HCT116 (cell line): ENCODE data around the gene FBXO34. TPM values are rescaled to one million over a fixed set of nuclear protein-coding genes. Genes with fewer than 3 reads are reported as not detected.

ENCODE experiments used
- ATAC-seq: fragments of 200-7000 bp; cut with Tn5 transposase; 2 replicates; pipeline ENCODE4 v1.9.1; 2020; ENCODE audit warnings: mild to moderate bottlenecking, moderate library complexity
- BruUV-seq: library from RNA; stranded (reverse); fragments of 400-500 nt; replicated peaks from 2 replicates; lab custom pipeline; 2021; lab: Mats Ljungman, UMichigan
- CTCF ChIA-PET: fragments of 300-600 bp; sonication (Branson Sonifier 250); formaldehyde crosslinking; loops from one replicate; lab custom pipeline; 2021; ENCODE audit warnings: antibody characterized with exemption; lab: Charles Lee
- POLR2A ChIA-PET: fragments of 300-600, 350-600 bp; sonication (Branson Sonifier 250); formaldehyde crosslinking; loops from one replicate; lab custom pipeline; 2021; ENCODE audit warnings: antibody characterized with exemption; lab: Charles Lee
- RAD21 ChIA-PET, 2 experiments: fragments of 300-600 bp; sonication (Branson Sonifier 250); formaldehyde crosslinking; loops; one replicate each; lab custom pipeline; 2023; ENCODE audit warnings: low total read pairs in 2 of 2; ENCODE audit not compliant: uncharacterized antibody in 2 of 2, unreplicated experiment in 2 of 2, low non-redundant PET in 1 of 2; lab: Charles Lee
- DNase-seq: peaks from one replicate; pipeline ENCODE4 v3.0.0-alpha.2; 2010; ENCODE audit warnings: low read depth, low spot score
- H2AFZ ChIP-seq: fragments of 200-600 bp; shearing (Covaris generic), sonication (generic); 2 replicates; pipeline ENCODE4 v1.6.1; 2017; ENCODE audit warnings: low read depth, mixed run types, mixed read lengths, antibody characterized with exemption, low read length; ENCODE audit not compliant: poor library complexity, severe bottlenecking
- H3K27ac ChIP-seq: 2 replicates; pipeline ENCODE4 v1.5.1; 2012; ENCODE audit warnings: low read depth, low read length
- H3K27me3 ChIP-seq: fragments of 200-600 bp; sonication (generic); 2 replicates; pipeline ENCODE4 v1.6.1; 2016; ENCODE audit warnings: mixed run types, low read length, mixed read lengths; ENCODE audit not compliant: insufficient read depth
- H3K36me3 ChIP-seq, 2 experiments: fragments of 200-500 bp in 1 of 2; fragments of 200-600 bp in 1 of 2; sonication (Bioruptor generic) in 1 of 2; sonication (generic) in 1 of 2; 2 replicates each; pipeline versions ENCODE4 v1.5.1 to v1.6.1; 2014 to 2016; ENCODE audit warnings: low read length in 2 of 2, inconsistent platforms in 1 of 2, mixed read lengths in 1 of 2, mixed run types in 1 of 2; ENCODE audit not compliant: insufficient read depth in 2 of 2, control insufficient read depth in 1 of 2
- H3K4me1 ChIP-seq, 2 experiments: fragments of 200-600 bp in 1 of 2; sonication (generic) in 1 of 2; 2 replicates each; pipeline versions ENCODE4 v1.5.1 to v1.6.1; 2012 to 2017; ENCODE audit warnings: low read length in 2 of 2, inconsistent platforms in 1 of 2, mild to moderate bottlenecking in 1 of 2, mixed read lengths in 1 of 2, mixed run types in 1 of 2, moderate library complexity in 1 of 2; ENCODE audit not compliant: insufficient read depth in 2 of 2, control insufficient read depth in 1 of 2
- H3K4me2 ChIP-seq: fragments of 200-600 bp; sonication (generic); 2 replicates; pipeline ENCODE4 v1.6.1; 2017; ENCODE audit warnings: mixed run types, low read length, mixed read lengths
- H3K4me3 ChIP-seq, 2 experiments: fragments of 200-600 bp in 1 of 2; sonication (generic) in 1 of 2; replicated peaks in 1 of 2; 2 replicates each; pipeline ENCODE4 v1.5.1; 2011 to 2016; ENCODE audit warnings: low read length in 2 of 2, control low read depth in 1 of 2, low read depth in 1 of 2, mild to moderate bottlenecking in 1 of 2, mixed read lengths in 1 of 2, mixed run types in 1 of 2
- H3K79me2 ChIP-seq: fragments of 200-600 bp; sonication (generic); 2 replicates; pipeline ENCODE4 v1.6.1; 2017; ENCODE audit warnings: mild to moderate bottlenecking, mixed run types, low read length, moderate library complexity, mixed read lengths; ENCODE audit not compliant: insufficient read depth
- H3K9ac ChIP-seq: fragments of 200-600 bp; sonication (generic); 2 replicates; pipeline ENCODE4 v1.6.1; 2016; ENCODE audit warnings: low read length, mixed read lengths
- H3K9me2 ChIP-seq: fragments of 200-600 bp; sonication (generic), shearing (Covaris generic); 2 replicates; pipeline ENCODE4 v1.6.1; 2017; ENCODE audit warnings: mixed run types, mild to moderate bottlenecking, moderate library complexity; ENCODE audit not compliant: insufficient read depth
- H3K9me3 ChIP-seq, 2 experiments: fragments of 200-500 bp in 1 of 2; fragments of 200-600 bp in 1 of 2; sonication (Bioruptor generic) in 1 of 2; sonication (generic) in 1 of 2; 2 replicates each; pipeline ENCODE4 v1.6.1; 2014 to 2017; ENCODE audit warnings: low read length in 2 of 2, mixed read lengths in 2 of 2, inconsistent platforms in 1 of 2, low read depth in 1 of 2, mild to moderate bottlenecking in 1 of 2, mixed run types in 1 of 2, moderate library complexity in 1 of 2; ENCODE audit not compliant: control insufficient read depth in 1 of 2, insufficient read depth in 1 of 2
- H4K20me1 ChIP-seq: fragments of 200-600 bp; sonication (generic), shearing (Covaris generic); 2 replicates; pipeline ENCODE4 v1.6.1; 2017; ENCODE audit warnings: mixed run types, mild to moderate bottlenecking, moderate library complexity; ENCODE audit not compliant: insufficient read depth
- CBX3 ChIP-seq: IDR thresholded peaks from 2 replicates; pipeline ENCODE4 v1.6.1; 2012; ENCODE audit warnings: low read depth
- CEBPB ChIP-seq: IDR thresholded peaks from 2 replicates; pipeline ENCODE4 v1.6.1; 2012; ENCODE audit warnings: low read depth
- EZH2 ChIP-seq: fragments of 200-600 bp; sonication (generic); IDR thresholded peaks from 2 replicates; pipeline ENCODE4 v1.6.1; 2017; ENCODE audit warnings: antibody characterized with exemption, mixed run types
- EZH2phosphoT487 ChIP-seq: fragments of 200-600 bp; IDR thresholded peaks from 2 replicates; pipeline ENCODE4 v1.6.1; 2018; ENCODE audit warnings: antibody characterized with exemption, borderline replicate concordance
- FOSL1 ChIP-seq: IDR thresholded peaks from 2 replicates; pipeline ENCODE4 v1.6.1; 2012; ENCODE audit warnings: low read depth
- JUND ChIP-seq: IDR thresholded peaks from 2 replicates; pipeline ENCODE4 v1.6.1; 2012
- POLR2A ChIP-seq: IDR thresholded peaks from 2 replicates; pipeline ENCODE4 v1.7.0; 2011; ENCODE audit warnings: borderline replicate concordance; ENCODE audit not compliant: insufficient read depth, insufficient read length; ENCODE audit errors: extremely low read depth
- RAD21 ChIP-seq: IDR thresholded peaks from 2 replicates; pipeline ENCODE4 v1.6.1; 2012; ENCODE audit warnings: low read depth, mild to moderate bottlenecking
- SIN3A ChIP-seq: IDR thresholded peaks from 2 replicates; pipeline ENCODE4 v1.6.1; 2012; ENCODE audit warnings: low read depth
- YY1 ChIP-seq: IDR thresholded peaks from 2 replicates; pipeline ENCODE4 v1.6.1; 2011; ENCODE audit warnings: low read length, low read depth, moderate library complexity, mild to moderate bottlenecking; ENCODE audit not compliant: insufficient replicate concordance; ENCODE audit errors: extremely low read depth
- ZBTB33 ChIP-seq: IDR thresholded peaks from 2 replicates; pipeline ENCODE4 v1.6.1; 2011; ENCODE audit warnings: mild to moderate bottlenecking, low read length, moderate library complexity; ENCODE audit not compliant: insufficient replicate concordance; ENCODE audit errors: extremely low read depth
- ZNF274 ChIP-seq: fragments of 200-500 bp; sonication (Bioruptor generic); IDR thresholded peaks from 2 replicates; pipeline ENCODE4 v1.6.1; 2014; ENCODE audit warnings: mild to moderate bottlenecking, low read depth, low read length, inconsistent platforms
- intact Hi-C: fragments of 100-400 bp; cut with micrococcal nuclease; formaldehyde crosslinking; loops from 2 replicates; pipeline ENCODE4 v1.10.0; 2022
- total RNA-seq: library from RNA; stranded (reverse); gene quantifications from one replicate; pipeline ENCODE4 v1.2.1, GENCODE V29; 2021; ENCODE audit not compliant: unreplicated experiment
- TF ChIP-seq, protein P1 (sequence below): IDR thresholded peaks from 2 replicates; pipeline ENCODE4 v1.6.1; 2012

FBXO34 gene
- total RNA-seq, 1 experiment from 2014 or later, result 26.9 TPM

DNA sequence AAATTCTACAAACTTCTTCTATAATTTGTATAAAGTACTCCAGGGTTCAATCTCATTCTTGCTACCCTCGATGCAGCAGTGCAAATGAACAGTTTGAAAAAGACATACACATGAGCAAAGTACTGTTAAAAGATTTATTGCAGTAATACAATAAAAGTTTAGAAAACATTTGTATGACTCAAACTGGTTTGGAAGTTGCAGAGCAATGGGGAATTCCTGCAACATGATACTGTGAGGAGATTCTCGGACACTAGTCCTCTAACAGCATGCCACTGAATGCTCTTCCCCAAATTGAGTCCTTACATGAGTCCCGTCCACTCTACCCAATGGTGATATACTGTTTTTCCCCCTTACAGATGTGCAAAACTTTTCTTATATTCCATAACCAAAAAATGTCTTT is 95.0 kb downstream of the FBXO34 start:
- ChIA-PET CTCF (no interaction called here), RAD21 (no interaction called here), POLR2A (no interaction called here)
- Histone ChIP-seq H3K4me3 (no peak overlapping the region), H4K20me1 (no peaks in the 10 kb centered on the region), H3K36me3 (peaks cover 5 to 7% of the 10 kb centered on the region in 2 experiments; a peak in 2 of 4 replicates), H3K27ac (no peak overlapping the region), H3K4me2 (no peak overlapping the region), H3K9ac (no peak overlapping the region), H3K9me2 (no peaks in the 10 kb centered on the region), H3K79me2 (no peaks in the 10 kb centered on the region), H3K27me3 (no peaks in the 10 kb centered on the region), H3K9me3 (no peaks in the 10 kb centered on the region), H2AFZ (no peak overlapping the region), H3K4me1 (no peaks in the 10 kb centered on the region)
- DNase-seq (no peak), ATAC-seq (no peak)
- no TSS peak for BruUV-seq
- no peak for TF ChIP-seq POLR2A
- no peak for TF ChIP-seq SIN3A
- no peak for TF ChIP-seq EZH2phosphoT487
- TF ChIP-seq FOSL1, result no peak
- no peak for TF ChIP-seq JUND
- no peak for TF ChIP-seq ZNF274
- TF ChIP-seq, protein P1, sequence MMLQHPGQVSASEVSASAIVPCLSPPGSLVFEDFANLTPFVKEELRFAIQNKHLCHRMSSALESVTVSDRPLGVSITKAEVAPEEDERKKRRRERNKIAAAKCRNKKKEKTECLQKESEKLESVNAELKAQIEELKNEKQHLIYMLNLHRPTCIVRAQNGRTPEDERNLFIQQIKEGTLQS, result no peak
- TF ChIP-seq EZH2, result no peak
- no peak for TF ChIP-seq CBX3
- intact Hi-C loops, result no loop called here

DNA sequence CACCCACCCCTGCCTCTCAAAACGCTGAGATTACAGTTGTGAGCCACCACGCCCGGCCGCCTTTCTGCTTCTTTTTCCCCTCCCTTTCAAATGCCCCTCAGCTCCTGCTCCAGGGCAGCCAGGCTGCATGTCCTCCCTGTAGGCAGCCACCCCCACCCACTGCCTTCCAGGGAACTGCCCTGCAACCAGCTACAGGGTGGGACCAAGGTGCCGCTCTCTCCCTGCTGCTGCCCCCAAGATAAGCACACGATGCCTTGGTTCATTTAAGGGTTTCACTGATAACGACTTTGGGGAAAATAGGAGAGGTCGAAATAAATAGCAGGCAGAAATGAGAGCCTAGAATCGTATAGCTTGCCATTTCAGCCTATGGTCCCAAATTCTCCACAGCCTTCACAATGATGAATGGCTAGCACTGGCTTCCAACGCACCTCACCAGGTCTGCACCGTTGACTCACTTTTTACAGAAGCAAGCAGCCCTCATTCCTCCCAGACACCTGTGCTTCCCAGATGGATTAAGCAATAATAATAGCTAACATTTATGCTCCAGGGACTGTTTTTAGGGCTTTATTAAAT is 99.7 kb downstream of the FBXO34 start:
- TF ChIP-seq RAD21, result no peak
- TF ChIP-seq YY1, result no peak
- no peak for TF ChIP-seq CBX3
- TF ChIP-seq CEBPB, result no peak
- TF ChIP-seq ZBTB33, result no peak
- no peak for TF ChIP-seq EZH2phosphoT487
- TF ChIP-seq ZNF274, result no peak
- no TSS peak for BruUV-seq
- intact Hi-C loops, result no loop called here
- CTCF ChIA-PET, result no interaction called here
- Histone ChIP-seq H4K20me1 (no peaks in the 10 kb centered on the region), H3K27me3 (no peaks in the 10 kb centered on the region), H3K4me2 (no peak overlapping the region), H3K9me2 (no peaks in the 10 kb centered on the region), H3K79me2 (no peaks in the 10 kb centered on the region), H3K9me3 (no peaks in the 10 kb centered on the region), H3K27ac (no peak overlapping the region), H3K36me3 (peaks cover 3 to 7% of the 10 kb centered on the region in 2 experiments; a peak in 1 of 4 replicates), H3K4me3 (no peak overlapping the region), H3K4me1 (peaks cover 0 to 8% of the 10 kb centered on the region in 2 experiments; a peak in 2 of 4 replicates), H2AFZ (no peak overlapping the region), H3K9ac (no peak overlapping the region)
- POLR2A ChIA-PET, result no interaction called here
- DNase-seq (no peak), ATAC-seq (no peak)
- RAD21 ChIA-PET, result no interaction called here
